K562 (cell line): ENCODE data around the gene UBXN11. TPM values are rescaled to one million over a fixed set of nuclear protein-coding genes. Genes with fewer than 3 reads are reported as not detected.

ENCODE experiments used
- C11orf30 ChIP-seq: fragments of 450-650 bp; IDR thresholded peaks from 2 replicates; pipeline ENCODE4 v1.6.1; 2016; ENCODE audit warnings: low read depth, mild to moderate bottlenecking
- GABPB1 ChIP-seq: sonication (generic); formaldehyde crosslinking; IDR thresholded peaks from 2 replicates; pipeline ENCODE4 v1.8.0; 2022; ENCODE audit warnings: mild to moderate bottlenecking, missing genetic modification reagents
- ZNF644 ChIP-seq: fragments of 200-800 bp; sonication (Bioruptor generic); IDR thresholded peaks from 2 replicates; pipeline ENCODE4 v1.6.1; 2016; ENCODE audit warnings: low read depth, missing genetic modification characterization, missing compliant biosample characterization
- polyA plus RNA-seq, 8 experiments: library from polyadenylated mRNA; depleted of rRNA in 4 of 8; stranded (reverse) in 5 of 8; unstranded in 3 of 8; fragments of >200 nt; fragmentation: Nextera tagmentation in 2 of 8; fragmentation: Illumina TruSeq in 1 of 8; extraction: Ambion mirVana in 2 of 8; extraction: Trizol in 1 of 8; gene quantifications; 2 replicates each; pipeline versions ENCODE4 v1.2.1 to v1.2.3, GENCODE V29; 2011 to 2014; ENCODE audit warnings: inconsistent platforms in 1 of 8, missing spikeins in 1 of 8
- total RNA-seq, 7 experiments: library from RNA; depleted of rRNA in 6 of 7; stranded (reverse); fragments of >200 nt in 6 of 7; fragmentation: Illumina TruSeq in 2 of 7; extraction: Trizol in 2 of 7; gene quantifications; 2 replicates each; pipeline versions ENCODE4 v1.2.1 to v1.2.3, GENCODE V29; 2011 to 2021; ENCODE audit warnings: low replicate concordance in 1 of 7
- TF ChIP-seq, protein P1 (sequence below): sonication (generic); IDR thresholded peaks from 2 replicates; pipeline ENCODE4 v1.6.1; 2016
- TF ChIP-seq, protein P2 (sequence below): fragments of 200-600 bp; sonication (generic); IDR thresholded peaks from one replicate; pipeline ENCODE4 v1.6.1; 2012; ENCODE audit warnings: mild to moderate bottlenecking, low read depth, low read length, inconsistent platforms
- TF ChIP-seq, protein P3 (sequence below): fragments of 450-650 bp; IDR thresholded peaks from 2 replicates; pipeline ENCODE4 v1.6.1; 2016; ENCODE audit warnings: missing biosample characterization, missing genetic modification characterization
- TF ChIP-seq, protein P4 (sequence below): sonication (generic); formaldehyde crosslinking; IDR thresholded peaks from 2 replicates; pipeline ENCODE4 v1.8.0; 2023; ENCODE audit warnings: missing genetic modification reagents, mild to moderate bottlenecking, borderline replicate concordance

Gene UBXN11
- total and polyA plus RNA-seq, 9 of the 15 experiments (the other 6 are each of a cell fraction or from before 2014, with no cell fraction given): 0.48 to 34.3 (median 11.3) TPM

DNA sequence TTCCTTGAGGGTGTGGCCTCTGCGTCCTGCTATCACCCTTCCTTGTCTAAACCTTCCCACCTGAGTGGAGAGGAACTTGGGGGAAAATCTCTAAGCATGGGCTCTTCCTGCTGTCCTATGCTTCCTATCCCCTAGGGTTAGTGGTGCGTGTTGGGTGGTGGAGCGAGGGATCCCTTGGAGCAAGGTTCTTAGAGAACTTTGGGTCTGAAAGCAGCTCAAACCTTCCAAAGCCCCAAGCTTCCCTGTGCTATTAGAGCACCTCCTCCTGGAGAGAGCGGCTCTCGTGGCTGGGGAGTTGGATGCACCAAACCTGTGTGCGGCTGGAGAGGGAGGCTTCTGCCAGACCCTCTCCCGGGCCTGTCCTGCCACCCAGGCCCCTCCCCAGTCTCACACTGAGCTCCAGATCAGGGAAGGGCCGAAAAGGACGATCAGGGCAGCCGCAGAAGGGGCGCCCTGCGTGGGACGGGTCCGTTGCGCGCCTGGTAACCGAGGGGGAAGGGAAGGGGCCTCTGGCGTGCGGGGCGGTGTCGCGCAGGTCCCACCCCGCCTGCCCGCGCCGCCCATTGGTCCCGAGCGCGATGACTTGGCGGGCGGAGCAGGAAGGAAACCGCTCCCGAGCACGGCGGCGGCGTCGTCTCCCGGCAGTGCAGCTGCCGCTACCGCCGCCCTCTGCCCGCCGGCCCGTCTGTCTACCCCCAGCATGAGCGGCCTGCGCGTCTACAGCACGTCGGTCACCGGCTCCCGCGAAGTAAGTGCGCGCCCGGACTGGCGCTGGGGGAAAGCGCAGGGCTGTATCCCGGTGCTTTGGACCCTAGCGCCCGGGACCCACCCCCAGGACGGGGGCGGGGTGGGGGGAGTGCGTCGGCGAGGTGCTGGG is 26.7 kb downstream of the UBXN11 start, which contains the start of gene SH3BGRL3 (continued):
- TF ChIP-seq, protein P1, sequence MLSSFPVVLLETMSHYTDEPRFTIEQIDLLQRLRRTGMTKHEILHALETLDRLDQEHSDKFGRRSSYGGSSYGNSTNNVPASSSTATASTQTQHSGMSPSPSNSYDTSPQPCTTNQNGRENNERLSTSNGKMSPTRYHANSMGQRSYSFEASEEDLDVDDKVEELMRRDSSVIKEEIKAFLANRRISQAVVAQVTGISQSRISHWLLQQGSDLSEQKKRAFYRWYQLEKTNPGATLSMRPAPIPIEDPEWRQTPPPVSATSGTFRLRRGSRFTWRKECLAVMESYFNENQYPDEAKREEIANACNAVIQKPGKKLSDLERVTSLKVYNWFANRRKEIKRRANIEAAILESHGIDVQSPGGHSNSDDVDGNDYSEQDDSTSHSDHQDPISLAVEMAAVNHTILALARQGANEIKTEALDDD: no peak
- TF ChIP-seq GABPB1 (CRISPR knock-in tag): peak; percentile 83
- TF ChIP-seq, protein P2, sequence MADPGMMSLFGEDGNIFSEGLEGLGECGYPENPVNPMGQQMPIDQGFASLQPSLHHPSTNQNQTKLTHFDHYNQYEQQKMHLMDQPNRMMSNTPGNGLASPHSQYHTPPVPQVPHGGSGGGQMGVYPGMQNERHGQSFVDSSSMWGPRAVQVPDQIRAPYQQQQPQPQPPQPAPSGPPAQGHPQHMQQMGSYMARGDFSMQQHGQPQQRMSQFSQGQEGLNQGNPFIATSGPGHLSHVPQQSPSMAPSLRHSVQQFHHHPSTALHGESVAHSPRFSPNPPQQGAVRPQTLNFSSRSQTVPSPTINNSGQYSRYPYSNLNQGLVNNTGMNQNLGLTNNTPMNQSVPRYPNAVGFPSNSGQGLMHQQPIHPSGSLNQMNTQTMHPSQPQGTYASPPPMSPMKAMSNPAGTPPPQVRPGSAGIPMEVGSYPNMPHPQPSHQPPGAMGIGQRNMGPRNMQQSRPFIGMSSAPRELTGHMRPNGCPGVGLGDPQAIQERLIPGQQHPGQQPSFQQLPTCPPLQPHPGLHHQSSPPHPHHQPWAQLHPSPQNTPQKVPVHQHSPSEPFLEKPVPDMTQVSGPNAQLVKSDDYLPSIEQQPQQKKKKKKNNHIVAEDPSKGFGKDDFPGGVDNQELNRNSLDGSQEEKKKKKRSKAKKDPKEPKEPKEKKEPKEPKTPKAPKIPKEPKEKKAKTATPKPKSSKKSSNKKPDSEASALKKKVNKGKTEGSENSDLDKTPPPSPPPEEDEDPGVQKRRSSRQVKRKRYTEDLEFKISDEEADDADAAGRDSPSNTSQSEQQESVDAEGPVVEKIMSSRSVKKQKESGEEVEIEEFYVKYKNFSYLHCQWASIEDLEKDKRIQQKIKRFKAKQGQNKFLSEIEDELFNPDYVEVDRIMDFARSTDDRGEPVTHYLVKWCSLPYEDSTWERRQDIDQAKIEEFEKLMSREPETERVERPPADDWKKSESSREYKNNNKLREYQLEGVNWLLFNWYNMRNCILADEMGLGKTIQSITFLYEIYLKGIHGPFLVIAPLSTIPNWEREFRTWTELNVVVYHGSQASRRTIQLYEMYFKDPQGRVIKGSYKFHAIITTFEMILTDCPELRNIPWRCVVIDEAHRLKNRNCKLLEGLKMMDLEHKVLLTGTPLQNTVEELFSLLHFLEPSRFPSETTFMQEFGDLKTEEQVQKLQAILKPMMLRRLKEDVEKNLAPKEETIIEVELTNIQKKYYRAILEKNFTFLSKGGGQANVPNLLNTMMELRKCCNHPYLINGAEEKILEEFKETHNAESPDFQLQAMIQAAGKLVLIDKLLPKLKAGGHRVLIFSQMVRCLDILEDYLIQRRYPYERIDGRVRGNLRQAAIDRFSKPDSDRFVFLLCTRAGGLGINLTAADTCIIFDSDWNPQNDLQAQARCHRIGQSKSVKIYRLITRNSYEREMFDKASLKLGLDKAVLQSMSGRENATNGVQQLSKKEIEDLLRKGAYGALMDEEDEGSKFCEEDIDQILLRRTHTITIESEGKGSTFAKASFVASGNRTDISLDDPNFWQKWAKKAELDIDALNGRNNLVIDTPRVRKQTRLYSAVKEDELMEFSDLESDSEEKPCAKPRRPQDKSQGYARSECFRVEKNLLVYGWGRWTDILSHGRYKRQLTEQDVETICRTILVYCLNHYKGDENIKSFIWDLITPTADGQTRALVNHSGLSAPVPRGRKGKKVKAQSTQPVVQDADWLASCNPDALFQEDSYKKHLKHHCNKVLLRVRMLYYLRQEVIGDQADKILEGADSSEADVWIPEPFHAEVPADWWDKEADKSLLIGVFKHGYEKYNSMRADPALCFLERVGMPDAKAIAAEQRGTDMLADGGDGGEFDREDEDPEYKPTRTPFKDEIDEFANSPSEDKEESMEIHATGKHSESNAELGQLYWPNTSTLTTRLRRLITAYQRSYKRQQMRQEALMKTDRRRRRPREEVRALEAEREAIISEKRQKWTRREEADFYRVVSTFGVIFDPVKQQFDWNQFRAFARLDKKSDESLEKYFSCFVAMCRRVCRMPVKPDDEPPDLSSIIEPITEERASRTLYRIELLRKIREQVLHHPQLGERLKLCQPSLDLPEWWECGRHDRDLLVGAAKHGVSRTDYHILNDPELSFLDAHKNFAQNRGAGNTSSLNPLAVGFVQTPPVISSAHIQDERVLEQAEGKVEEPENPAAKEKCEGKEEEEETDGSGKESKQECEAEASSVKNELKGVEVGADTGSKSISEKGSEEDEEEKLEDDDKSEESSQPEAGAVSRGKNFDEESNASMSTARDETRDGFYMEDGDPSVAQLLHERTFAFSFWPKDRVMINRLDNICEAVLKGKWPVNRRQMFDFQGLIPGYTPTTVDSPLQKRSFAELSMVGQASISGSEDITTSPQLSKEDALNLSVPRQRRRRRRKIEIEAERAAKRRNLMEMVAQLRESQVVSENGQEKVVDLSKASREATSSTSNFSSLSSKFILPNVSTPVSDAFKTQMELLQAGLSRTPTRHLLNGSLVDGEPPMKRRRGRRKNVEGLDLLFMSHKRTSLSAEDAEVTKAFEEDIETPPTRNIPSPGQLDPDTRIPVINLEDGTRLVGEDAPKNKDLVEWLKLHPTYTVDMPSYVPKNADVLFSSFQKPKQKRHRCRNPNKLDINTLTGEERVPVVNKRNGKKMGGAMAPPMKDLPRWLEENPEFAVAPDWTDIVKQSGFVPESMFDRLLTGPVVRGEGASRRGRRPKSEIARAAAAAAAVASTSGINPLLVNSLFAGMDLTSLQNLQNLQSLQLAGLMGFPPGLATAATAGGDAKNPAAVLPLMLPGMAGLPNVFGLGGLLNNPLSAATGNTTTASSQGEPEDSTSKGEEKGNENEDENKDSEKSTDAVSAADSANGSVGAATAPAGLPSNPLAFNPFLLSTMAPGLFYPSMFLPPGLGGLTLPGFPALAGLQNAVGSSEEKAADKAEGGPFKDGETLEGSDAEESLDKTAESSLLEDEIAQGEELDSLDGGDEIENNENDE: no peak
- peak; percentile 47 for TF ChIP-seq C11orf30
- TF ChIP-seq, protein P3, sequence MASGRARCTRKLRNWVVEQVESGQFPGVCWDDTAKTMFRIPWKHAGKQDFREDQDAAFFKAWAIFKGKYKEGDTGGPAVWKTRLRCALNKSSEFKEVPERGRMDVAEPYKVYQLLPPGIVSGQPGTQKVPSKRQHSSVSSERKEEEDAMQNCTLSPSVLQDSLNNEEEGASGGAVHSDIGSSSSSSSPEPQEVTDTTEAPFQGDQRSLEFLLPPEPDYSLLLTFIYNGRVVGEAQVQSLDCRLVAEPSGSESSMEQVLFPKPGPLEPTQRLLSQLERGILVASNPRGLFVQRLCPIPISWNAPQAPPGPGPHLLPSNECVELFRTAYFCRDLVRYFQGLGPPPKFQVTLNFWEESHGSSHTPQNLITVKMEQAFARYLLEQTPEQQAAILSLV: no peak
- TF ChIP-seq, protein P4, sequence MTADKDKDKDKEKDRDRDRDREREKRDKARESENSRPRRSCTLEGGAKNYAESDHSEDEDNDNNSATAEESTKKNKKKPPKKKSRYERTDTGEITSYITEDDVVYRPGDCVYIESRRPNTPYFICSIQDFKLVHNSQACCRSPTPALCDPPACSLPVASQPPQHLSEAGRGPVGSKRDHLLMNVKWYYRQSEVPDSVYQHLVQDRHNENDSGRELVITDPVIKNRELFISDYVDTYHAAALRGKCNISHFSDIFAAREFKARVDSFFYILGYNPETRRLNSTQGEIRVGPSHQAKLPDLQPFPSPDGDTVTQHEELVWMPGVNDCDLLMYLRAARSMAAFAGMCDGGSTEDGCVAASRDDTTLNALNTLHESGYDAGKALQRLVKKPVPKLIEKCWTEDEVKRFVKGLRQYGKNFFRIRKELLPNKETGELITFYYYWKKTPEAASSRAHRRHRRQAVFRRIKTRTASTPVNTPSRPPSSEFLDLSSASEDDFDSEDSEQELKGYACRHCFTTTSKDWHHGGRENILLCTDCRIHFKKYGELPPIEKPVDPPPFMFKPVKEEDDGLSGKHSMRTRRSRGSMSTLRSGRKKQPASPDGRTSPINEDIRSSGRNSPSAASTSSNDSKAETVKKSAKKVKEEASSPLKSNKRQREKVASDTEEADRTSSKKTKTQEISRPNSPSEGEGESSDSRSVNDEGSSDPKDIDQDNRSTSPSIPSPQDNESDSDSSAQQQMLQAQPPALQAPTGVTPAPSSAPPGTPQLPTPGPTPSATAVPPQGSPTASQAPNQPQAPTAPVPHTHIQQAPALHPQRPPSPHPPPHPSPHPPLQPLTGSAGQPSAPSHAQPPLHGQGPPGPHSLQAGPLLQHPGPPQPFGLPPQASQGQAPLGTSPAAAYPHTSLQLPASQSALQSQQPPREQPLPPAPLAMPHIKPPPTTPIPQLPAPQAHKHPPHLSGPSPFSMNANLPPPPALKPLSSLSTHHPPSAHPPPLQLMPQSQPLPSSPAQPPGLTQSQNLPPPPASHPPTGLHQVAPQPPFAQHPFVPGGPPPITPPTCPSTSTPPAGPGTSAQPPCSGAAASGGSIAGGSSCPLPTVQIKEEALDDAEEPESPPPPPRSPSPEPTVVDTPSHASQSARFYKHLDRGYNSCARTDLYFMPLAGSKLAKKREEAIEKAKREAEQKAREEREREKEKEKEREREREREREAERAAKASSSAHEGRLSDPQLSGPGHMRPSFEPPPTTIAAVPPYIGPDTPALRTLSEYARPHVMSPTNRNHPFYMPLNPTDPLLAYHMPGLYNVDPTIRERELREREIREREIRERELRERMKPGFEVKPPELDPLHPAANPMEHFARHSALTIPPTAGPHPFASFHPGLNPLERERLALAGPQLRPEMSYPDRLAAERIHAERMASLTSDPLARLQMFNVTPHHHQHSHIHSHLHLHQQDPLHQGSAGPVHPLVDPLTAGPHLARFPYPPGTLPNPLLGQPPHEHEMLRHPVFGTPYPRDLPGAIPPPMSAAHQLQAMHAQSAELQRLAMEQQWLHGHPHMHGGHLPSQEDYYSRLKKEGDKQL (CRISPR knock-in tag): no peak
- no peak for TF ChIP-seq ZNF644 (tag)
